CD4-positive, alpha-beta T cell treated with Interleukin-6 for 4 hours (primary cell): Measurements from ENCODE around the gene ANKRD9.

Experiments
- DNase-seq: peaks from one replicate; pipeline ENCODE4 v3.0.0-alpha.2; 2020; ENCODE audit warnings: mixed read lengths

ANKRD9 gene

DNA sequence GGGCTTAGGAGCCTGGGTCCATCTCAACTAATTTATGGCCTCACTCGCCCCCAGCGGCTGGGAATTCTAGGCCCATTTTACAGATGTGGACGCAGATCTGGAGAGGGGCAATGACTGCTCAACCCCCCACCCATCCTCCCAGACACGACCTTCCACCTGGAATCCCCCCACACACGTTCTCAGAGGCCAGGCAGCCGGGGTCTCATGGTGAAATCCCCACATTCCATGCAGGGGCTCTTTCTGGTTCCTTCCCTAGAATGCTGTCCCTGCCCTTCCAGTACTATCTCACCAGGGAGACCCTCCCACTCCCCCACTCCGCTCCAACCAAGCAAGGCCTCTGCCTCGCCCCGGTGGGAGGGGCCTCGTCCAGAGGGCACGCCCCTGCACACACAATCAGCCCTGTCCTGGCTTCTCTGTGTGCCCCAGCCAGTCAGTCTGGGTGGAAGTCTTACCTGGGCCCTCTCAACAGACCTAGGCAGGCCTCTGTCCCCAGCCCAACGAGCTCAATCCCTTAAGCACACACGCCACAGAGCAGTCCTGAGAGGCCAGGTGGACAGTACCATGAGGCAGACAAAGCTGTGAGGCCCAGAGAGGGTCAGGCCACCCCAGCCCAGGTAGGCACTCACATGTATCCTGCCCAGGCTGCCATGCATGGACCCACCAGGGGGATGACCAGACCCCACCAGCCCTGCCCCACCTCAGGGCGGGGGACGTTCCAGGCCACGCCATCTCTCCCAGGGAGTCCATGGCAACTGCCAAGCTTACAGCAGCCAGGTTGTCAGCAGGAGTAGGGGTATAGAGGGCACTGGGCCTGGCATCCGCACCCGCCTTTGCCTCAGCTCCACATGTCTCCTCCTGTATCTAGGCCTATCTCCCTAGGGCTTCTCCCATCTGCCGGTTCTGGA, 1.3 kb upstream of the ANKRD9 start:
- DNase-seq: peak; percentile 46

DNA sequence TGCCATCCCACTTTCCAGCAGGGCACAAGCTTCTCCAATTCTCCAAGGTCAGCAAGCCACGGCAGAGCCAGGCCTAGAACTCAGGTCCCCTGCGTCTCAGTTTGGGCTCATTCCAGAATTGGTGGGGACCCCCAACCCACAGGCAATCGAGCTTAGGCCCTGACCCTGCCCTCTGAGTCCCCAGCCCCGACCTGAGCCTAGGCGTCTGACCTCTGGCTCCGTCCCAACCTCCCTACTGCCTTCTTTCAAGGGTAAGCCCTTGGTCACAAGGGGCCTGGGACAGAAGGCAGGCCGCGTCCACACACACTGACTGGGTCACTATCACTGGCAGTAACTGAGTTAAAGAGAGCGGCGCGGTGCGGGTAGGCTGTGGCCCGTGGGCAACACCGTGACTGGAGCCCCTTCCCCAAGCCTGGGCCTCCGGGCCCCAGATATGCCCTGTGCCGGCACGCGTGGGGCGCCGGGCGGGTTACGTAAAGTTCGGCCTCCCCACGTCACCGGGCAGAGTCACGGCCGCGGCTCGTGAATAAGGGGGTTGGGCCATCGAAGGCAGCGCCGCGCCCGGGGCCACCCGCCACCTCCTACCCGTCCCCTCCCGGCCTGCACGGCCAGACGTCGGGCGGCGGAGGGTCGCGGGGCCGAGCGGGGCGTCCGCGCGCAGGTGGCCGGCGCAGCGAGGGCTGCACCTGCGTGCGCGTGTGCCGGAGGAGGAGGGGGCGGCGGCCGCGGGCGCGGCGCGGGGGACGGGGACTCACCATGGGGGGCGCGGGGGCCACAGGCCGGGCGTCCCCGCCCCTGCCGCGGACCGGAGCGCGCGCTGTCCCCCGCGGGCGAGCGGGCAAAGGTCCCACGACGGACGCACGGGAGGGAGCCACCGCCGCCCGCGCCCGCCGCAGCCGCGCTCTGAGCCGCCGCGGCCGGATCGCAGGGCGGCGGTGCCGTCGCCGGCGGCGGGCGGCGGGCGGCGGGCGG, 516 bp downstream of the ANKRD9 start:
- peak; percentile 52 for DNase-seq

DNA sequence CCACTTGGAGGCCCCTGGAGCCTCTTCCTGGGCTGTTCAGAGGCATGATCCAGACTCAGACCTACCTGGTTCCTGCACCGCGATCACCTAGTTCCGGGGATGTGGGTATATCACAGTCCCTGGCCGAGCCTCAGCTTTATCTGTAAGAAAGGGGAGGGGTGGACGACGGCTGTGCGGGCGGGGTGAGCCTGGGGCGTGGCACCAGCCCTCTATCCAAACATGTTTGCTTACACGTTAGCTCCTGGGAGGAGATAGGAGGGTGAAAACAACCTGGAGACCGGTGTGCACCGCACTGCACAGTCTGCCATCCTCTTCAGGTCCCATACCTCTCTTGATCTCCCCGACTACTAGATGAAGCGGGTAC, 1.2 kb downstream of the ANKRD9 start:
- no peak for DNase-seq

DNA sequence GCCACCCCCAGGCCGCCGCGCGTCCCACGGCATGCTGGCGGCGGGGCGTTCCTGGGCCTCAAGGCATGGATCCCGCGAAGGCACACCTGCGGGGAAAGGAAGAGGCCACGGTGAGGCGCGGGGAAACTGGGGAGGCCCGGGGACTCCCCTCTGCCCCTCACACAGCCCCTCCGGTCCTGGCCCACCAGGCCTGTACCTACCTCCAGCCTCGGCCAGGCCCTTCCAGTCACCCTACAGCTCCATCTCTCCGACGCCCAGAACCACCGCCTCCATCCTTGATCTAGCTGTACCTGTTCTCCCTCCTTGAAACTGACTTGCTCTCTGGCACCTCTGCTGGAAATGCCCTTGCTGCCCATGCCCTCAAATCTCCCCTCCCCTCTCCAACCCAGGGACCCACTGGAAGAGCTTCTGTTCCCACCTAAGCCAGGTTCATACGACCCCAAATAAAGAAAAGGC, 1.7 kb downstream of the ANKRD9 start:
- no peak for DNase-seq

GRCh38 chr14:102507081-102507856, 2.3 kb downstream of the ANKRD9 start:
- peak; percentile 6 for DNase-seq

DNA sequence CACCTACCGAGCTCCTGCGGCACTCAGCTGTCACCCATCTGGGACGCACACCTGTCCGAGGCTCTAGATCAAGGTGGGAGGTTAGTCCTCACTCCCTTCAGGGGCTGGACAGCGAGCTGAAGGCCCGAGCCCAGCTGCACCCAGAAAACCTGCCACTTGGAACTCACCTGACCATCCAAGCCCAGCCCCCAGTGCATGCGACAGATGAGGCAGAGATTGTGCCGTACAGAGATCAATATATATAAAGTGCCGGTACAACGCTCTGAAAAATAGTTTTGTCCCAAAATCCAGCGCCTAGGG, 3.0 kb downstream of the ANKRD9 start:
- no peak for DNase-seq

- no peak for DNase-seq
Measured at GRCh38 chr14:102505775-102506625, 3.6 kb downstream of the ANKRD9 start.

DNA sequence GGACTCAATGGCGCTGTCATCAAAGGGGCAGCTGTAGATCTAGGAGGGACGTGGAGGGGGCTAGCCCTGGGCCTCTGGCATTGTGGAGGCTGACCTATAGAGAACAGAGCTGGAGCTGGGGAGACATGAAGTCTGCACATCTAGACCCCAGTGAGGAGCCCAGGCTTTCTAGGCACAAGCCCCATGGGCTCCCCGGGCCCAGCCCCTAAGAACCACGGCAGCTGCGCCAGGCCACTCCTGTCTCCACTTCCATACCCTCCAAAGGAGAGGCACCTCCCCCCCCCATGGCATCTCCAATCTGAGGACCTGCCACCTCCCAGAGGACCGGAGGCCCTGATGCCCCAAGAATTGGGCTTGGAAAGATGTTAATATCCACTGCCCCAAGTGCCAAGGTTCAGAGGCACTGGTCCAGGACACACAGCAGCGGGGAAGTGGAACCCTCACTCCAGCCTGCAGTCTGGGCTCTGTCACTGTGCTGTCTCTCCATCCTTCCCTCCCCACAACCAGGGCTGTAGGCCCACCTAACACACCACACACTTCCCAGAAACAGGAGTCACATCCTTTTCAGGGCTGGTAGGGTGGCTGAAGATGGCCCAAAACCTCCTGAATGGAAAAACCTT, 4.5 kb downstream of the ANKRD9 start:
- no peak for DNase-seq

- no peak for DNase-seq
Measured at GRCh38 chr14:102504328-102504999, 5.1 kb downstream of the ANKRD9 start.

GRCh38 chr14:102503641-102504327, 5.8 kb downstream of the ANKRD9 start:
- no peak for DNase-seq

- no peak for DNase-seq
Measured at GRCh38 chr14:102502571-102502970, 7.0 kb downstream of the ANKRD9 start.

- no peak for DNase-seq
Measured at GRCh38 chr14:102501751-102502315, 7.7 kb downstream of the ANKRD9 start.

DNA sequence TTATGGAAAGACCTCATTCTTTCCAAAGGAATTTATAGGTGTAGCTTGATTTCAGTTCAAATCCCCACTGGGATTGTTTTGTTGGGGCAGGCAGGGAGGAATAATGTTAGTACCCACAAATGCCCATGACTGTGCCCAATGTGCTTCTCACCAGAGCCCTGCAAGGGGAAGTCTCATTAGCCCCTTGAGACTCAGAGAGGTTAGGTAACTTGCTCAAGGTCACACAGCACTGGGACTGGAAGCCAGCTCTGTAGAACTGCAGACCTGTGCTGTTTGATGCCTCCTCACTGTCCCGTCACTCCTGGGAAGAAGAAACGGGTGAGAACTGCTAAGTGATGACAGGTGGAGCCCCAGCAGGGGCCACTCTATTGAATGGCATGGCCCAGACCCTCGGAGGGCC, 8.9 kb downstream of the ANKRD9 start:
- no peak for DNase-seq

- no peak for DNase-seq
Measured at GRCh38 chr14:102500158-102500662, 9.4 kb downstream of the ANKRD9 start.

DNA sequence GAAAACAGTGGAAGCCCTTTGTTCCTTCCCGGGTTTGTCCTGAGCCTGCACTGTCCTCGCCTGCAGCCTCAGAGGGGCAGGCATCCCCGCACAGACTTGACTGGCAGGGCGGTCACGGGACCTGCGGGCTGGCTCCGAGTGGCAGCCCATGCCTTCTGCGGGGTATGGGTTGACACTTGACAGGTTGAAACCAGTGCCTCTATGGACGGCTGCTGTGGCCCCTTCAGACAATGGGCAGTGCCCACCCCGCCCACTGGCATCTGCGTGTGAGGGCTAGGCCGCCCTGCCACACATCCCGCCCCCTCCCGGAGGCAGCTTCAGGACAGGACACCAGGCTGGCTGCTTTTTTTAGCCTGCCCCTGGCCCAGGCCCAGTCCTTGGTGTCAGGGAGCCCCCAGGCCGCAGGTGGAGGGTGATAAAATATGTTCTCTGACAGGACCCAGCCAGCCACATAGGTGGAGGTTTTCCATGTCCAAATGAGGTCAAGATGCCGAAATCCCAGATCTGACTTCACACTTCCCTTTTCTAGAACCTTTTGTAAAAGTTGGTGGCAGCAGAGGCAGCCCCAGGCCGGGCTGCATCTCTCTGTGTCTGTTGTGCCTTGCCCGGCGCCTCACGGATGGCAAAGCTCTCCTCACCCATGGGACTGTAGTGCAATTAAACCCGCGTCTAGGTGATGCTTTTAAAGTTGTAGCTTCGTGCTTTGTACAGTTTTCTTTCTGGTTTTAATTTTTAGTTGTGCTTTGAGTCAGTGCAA, 10.0 kb downstream of the ANKRD9 start:
- no peak for DNase-seq

DNA sequence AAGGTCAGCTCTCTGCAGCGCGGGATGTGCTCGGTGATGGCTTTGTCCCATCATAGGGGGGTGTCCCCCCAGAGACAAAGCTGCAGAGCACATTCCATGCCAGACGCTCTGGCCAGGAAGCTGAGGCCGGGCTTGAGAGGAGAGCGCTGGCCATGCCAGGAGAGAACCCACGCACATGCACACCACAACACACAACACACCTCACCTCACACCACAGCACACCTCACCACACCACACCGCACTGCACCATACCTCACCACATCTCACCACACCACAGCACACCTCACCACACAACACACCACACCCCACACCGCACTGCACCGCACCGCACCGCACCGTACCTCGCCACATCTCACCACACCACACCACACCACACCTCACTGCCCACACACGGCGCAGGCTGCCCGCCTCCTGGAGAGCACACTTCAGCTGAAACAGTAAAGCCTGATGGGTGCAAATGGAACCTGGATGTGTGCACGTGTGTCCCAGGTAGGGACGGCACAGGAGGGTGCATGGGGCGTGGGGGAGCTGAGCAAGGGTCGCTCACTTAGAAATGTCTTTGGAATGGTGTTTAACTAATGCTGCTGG, 10.8 kb downstream of the ANKRD9 start:
- no peak for DNase-seq

- no peak for DNase-seq
Measured at GRCh38 chr14:102497998-102498677, 11.4 kb downstream of the ANKRD9 start.
